ENCODE data around the gene LTBP1.
"Not testable (repeated sequence)": the region's sequence is repeated elsewhere in the genome, so short reads cannot be mapped to it uniquely, and the experiment has no call there.

LTBP1 gene, protein sequence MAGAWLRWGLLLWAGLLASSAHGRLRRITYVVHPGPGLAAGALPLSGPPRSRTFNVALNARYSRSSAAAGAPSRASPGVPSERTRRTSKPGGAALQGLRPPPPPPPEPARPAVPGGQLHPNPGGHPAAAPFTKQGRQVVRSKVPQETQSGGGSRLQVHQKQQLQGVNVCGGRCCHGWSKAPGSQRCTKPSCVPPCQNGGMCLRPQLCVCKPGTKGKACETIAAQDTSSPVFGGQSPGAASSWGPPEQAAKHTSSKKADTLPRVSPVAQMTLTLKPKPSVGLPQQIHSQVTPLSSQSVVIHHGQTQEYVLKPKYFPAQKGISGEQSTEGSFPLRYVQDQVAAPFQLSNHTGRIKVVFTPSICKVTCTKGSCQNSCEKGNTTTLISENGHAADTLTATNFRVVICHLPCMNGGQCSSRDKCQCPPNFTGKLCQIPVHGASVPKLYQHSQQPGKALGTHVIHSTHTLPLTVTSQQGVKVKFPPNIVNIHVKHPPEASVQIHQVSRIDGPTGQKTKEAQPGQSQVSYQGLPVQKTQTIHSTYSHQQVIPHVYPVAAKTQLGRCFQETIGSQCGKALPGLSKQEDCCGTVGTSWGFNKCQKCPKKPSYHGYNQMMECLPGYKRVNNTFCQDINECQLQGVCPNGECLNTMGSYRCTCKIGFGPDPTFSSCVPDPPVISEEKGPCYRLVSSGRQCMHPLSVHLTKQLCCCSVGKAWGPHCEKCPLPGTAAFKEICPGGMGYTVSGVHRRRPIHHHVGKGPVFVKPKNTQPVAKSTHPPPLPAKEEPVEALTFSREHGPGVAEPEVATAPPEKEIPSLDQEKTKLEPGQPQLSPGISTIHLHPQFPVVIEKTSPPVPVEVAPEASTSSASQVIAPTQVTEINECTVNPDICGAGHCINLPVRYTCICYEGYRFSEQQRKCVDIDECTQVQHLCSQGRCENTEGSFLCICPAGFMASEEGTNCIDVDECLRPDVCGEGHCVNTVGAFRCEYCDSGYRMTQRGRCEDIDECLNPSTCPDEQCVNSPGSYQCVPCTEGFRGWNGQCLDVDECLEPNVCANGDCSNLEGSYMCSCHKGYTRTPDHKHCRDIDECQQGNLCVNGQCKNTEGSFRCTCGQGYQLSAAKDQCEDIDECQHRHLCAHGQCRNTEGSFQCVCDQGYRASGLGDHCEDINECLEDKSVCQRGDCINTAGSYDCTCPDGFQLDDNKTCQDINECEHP (N-terminal part only)
- 0 to 1.2 (median 0.16) reads per million in 18 experiments for total RNA-seq

DNA sequence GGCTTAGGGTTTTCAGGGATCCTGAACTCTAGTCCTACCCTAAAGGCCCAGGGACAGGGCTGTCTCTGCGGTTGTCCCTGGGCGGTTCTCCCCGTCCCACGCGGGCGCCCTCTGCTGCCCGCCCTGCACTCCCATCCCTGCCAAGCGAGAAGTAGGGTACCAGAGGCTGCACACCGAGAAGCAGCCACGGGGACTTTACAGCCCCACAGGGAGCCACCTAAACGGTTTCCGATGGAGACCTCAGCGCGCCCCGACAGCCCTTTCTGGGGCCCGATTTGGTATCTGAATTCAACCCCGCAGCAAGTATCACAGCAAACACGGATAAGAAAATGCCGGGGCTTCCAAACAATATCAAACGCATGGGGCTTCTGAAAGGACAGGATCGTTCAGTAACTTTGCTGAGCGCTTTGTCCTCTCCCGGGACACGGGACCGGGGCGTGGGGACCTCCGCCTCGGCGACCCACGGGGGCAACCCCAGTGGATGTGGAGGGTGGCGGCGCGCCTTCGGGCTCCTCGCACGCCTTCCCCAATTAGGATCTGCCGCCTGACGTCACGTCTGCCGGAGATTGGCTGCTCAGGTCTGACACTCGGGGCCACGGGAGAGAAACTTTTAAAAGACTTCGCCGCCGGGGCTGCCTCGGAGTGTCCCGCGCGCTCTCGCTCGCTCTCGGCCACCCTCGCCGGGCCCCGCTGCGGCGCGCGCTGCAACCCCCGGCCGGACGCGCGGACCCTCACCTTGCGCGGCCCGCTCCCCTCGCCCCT is at the start of gene LTBP1:
Gene LTBP1 (plus strand): TSS at position 640 of the 762 bp plus-strand sequence. CDS start 372 bp downstream, outside the sequence.
- DNase-seq: peak; percentile 37 to 41

- DNase-seq: no peak
These were observed 46.3 kb upstream of the LTBP1 start for GRCh38 chr2:32900246-32900973.

DNA sequence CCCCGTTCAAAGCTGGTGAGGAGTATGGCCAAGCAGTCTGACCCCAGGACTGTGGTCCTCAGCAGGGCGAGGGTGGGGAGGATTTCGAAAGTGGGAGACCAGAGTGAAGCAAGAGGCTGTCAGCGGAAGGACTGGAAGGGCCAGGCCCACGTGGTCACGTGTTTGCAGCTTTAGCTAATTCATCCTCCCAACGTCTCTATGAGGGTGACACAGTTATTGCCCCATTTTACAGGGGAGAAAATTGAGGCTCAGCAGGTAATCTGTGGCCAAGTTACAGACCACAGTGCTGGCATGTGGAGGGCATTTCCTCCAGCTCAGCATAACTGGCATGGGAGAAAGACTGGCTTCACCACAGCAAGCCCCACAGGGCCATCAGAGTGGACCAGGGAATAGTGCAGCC is 45.4 kb upstream of the LTBP1 start:
- peak in 1 of 2 donors; percentile 26 for DNase-seq

DNA sequence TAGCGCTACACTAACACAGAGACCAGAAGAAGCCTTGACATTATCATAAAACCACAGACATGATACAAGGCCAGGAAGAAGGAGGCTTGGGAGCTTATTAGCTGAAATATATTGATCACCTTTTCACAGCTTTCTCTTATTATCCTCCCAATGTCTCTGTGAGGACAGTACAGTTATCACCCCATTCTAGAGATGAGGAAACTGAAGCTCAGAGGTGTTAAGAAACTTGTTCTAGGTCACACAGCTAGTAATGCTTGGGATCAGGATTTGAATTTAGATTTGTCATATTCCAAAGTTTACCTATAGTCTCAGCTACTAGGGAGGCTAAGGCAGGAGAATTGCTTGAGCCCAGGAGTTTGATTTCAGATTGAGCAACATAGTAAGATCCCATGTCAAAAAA is 44.6 kb upstream of the LTBP1 start:
- no peak for DNase-seq

- no peak for DNase-seq
These were observed 43.8 kb upstream of the LTBP1 start for GRCh38 chr2:32902986-32903385.

- DNase-seq: no peak
These were observed 42.7 kb upstream of the LTBP1 start for GRCh38 chr2:32904074-32904473.

GRCh38 chr2:32904751-32905150 is 42.0 kb upstream of the LTBP1 start:
- no peak for DNase-seq

DNA sequence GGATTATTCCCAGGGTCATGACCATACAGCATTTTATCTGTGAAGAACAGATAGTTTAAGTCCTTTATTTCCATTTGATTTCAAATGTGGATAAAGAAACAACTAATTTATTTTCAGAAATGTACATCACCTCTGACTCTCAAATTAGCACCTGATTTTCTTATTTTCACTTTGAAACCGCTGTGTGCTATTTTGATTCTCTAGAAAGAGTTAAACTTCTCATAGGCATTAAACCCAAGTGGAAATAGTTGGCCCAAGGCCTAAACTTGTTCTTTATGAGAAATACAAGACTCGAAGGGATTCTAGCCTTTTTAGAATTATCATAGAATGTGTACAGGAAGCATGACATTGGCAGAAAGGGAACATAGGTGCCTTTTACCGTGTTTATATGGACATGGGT is 41.5 kb upstream of the LTBP1 start:
- DNase-seq: no peak

DNA sequence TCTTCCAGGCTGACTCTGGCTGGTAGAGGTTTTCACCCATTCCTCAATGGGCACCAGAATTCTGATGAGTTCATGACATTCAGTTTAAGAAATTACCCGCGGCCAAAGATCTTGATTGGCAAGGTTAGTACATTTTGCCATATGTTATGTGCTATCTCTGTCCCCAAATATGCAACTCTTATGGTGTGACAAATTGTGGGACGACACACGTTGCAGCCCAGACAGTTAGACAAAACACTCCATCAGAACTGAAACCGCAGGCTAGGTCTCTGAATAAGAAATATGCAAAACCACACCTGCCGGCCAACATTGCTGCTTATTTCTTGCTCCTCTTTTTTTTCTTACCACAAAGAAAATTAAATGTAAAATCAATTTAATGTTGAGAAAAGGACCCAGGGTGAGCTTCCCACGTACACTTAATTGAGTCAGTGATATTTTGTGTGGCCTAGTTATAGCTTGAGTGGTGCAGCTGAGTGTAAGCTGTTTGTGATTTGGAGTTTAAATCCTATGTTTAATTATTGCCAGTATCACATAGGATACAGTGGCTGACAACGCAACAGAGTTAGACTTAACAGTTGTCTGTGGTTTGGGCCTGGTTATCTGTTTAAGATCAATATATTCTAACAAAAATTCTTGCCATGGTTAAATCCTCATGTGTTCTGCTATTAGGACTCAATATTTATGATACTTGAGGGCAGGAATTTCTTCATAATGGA is 35.7 kb upstream of the LTBP1 start:
- no peak for DNase-seq

- DNase-seq: no peak
These were observed 31.1 kb upstream of the LTBP1 start for GRCh38 chr2:32915694-32916093.

- no peak for DNase-seq
These were observed 28.0 kb upstream of the LTBP1 start for GRCh38 chr2:32918774-32919173.

DNA sequence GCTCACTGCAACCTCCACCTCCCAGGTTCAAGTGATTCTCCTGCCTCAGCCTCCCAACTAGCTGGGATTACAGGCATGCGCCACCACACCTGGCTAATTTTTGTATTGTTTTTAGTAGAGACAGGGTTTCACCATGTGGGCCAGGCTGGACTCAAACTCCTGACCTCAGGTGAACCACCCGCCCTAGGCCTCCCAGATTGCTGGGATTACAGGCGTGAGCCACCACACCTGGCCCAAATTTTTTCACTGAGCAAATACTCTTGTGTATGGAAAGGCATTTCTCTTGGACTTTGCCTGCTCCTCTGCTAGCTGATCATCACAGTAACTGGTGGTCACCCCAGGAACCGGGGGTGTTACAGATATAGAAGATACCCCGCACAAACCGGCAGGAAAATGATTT is 26.9 kb upstream of the LTBP1 start:
- not testable (repeated sequence) for DNase-seq

GRCh38 chr2:32921486-32921885 is 25.3 kb upstream of the LTBP1 start:
- DNase-seq: not testable (repeated sequence)

DNA sequence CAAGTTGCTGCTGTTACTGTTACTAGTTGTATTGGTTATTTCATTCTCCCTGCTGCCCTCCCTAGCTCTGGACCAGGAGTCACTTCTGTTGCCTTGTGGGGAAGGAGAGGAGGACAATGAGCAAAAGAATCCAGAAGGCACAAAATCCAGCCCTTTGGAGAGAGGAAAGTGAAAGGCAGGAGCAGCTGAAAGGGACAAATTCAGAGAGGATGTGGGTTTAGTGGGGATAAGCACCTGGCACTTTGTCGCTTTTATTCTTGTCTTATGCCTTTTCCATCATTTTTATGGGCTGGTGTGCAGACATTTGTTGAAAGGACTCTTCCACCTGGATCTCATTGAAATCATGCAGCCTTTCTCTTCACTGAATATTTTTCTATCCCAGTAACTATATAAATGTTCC is 24.3 kb upstream of the LTBP1 start:
- DNase-seq: no peak

- no peak for DNase-seq
These were observed 23.6 kb upstream of the LTBP1 start for GRCh38 chr2:32923109-32923508.

DNA sequence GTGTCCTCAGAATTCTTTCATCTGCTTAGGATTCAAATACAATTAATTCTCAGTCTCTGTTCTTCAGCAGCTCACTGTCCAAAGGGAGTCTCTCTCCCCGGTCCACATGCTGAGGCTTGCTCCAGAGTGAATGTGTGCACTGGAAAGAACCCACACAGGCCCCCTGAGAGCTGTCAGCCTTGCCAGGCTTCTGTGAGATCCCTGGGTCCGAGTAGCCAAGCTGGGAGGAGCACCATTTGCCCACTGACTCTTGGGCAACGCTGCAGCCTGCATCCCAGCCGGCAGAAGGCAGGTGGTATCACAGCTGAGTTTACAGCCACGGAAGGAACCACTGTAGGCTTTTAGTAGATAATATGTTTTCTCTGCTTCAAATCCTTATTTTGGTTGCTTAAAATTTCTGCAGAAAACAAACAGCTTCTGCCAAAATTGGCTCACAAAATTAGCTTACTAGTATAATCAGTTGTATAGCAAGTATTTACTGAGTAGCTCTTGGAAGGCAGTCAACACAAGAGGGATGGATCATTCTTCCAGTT is 21.4 kb upstream of the LTBP1 start:
- no peak for DNase-seq

DNA sequence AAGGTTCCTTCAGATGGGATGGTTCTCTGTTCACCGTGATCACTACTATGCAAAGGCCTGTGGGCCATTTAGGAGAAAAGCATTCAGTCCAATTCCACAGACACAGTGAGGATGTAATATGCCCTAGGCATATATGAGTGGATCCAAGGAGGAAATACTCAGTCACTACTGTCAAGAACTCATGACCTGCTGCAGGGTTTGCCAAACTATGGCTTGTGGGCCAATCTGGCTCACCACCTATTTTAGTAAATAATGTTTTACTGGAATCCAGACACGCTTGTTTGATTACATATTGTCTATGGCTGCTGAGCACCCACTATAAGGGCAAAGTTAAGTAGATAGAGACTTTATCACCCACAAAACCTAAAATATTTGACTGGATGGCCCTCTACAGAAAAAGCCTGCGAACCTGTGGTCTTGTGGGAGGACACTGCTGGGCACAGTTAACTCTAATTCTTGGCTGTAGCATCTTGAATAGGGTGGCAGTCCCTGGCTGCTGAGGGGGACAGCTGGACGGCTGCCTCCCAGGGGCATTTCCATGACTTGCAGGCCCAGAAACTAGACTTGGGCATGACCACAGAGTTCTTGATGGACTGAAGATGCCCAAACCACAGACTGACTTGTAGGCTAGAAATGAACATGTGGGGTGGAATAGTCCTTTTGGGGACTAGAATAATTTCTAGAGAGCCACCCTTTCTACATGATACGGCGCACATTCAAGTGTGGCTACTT is 20.6 kb upstream of the LTBP1 start:
- DNase-seq: no peak

DNA sequence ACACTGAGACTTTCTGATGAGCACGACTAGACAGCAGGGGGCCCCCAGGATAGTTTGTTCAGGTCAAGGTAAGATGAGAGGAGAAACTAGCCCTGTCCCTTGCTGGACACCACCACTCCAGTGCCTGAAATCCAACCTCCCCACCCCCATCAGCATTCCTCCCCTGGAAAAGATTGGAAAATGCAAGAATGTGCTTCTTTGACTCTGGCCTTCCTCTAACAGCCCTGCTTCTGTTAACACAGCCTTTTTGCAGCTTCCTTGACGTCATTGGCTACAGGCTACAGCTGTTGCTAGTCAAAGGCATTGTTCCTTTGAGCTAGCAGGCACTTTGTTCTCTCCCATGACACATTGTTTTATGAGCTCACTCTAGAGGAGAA is 20.1 kb upstream of the LTBP1 start:
- DNase-seq: no peak

GRCh38 chr2:32930436-32930835 is 16.3 kb upstream of the LTBP1 start:
- DNase-seq: no peak

DNA sequence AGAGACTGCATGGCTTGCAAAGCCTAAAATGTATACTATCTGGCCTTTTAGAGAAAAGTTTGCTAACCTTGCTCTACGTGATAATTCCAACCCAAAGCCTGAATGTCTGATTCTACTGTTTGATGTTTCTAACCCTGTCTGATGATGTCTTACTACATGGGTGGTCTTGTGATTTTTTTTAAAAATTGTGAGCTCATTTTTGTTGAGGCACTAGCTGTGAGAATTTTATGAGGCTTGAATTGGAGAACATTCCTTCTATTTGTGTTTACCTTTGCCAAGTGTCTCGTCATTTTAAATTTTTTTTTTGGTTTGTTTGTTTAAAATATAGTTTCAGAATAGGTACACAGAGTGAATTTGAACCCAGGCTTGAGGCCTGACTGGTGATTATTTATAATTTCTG is 15.2 kb upstream of the LTBP1 start:
- no peak for DNase-seq
